GM21390 (cell line): Measurements from ENCODE around the gene TMED8.

Source experiments
- ATAC-seq: cut with Tn5 transposase; IDR thresholded peaks from one replicate; pipeline ENCODE4 v1.9.1; 2021; ENCODE audit not compliant: unreplicated experiment

Gene TMED8

DNA sequence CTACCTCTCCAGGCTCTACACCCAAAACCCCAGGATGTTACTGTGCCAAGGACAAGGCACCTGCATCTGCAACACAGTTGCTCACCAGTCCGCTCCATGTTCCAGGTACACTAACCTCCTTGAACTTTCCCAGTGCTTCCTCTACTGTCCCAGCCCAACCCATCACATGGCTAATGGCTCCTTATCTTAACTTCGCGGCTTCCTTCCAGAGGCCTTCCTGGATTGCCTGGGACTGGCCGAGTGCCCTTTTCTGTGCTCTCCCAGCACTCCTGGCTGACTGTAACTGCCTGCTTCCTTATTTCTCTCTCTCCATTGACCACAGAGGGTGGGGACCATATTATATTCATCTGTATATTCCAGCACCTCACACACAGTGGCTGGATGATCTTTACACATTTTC, 77.1 kb downstream of the TMED8 start:
- no peak for ATAC-seq

DNA sequence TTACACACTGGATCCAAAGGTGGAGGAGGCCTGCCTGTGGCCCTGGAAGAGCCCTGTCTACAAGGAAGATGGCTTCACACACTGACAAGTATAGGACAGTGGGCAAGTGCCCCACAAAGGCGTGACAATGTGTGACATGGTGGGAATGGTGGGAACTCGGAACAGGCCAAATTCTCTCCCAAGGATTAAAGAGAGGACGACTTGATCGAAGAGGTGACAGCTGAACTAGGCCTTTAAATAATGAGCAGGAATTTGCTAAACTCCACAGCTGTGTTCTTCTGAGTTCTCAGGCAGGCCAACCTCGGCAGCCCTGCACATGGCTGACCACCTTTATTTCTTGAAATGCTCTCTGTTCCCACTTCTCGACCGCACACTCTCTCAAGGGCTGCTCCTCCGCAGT, 80.0 kb downstream of the TMED8 start:
- ATAC-seq, result no peak

DNA sequence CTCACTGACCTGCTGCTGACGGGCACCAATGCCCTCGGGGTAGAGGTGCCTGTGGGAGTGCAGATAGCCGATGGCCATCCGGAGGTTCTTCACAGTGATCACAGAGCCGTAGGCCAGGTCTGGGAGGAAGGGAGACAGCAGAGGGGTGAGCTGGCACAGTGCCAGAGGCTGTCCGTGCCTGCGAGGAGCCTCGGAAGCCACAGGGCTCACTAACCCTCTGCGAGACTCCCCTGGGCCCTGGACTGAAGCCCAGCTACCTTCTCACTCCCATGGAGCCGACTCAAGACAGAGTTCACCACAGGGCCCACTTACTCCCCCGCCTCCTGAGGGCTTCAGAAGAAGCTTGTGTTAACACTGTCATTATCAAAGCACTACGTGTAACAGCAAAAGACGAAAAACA, 80.7 kb downstream of the TMED8 start:
- ATAC-seq, result no peak

DNA sequence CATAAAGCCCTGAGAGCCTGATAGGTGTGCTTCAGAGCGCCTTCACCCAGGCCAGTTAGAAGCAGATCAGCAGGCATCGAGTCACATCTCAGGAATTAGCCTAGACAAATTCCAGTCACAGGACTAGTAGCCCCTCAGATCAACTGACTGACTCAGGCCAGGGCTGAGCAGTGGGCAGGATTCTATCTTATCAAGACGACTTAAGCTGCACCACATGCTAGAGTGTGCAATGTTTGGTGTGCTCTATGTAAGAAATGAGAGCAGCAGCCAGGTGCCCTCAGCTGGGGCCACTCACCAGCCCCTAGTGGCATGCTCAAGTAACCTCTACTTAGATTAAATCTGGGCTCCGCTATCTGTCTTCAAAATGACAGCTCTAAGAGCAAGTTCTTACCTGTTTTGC, 86.2 kb downstream of the TMED8 start:
- ATAC-seq, result no peak

DNA sequence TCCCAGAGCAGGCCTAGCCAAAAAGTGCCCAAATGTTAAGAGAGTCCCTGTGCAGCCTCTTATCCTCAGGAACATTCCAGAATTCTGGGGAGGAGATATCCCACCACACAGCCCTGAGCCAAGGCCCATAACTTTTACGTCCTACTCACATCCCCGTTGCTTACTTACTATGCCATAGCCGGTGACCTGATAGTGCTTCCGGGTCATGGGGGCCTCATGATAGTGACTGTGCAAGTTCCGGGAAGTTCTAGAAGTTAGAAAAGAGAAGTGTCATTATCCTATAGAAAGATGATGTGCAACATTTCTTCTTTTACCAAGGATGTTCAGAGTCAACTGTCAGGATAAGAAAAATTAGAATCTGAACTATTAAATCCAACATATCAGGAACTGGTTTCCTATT, 90.3 kb downstream of the TMED8 start:
- no peak for ATAC-seq
